IMR-90 (cell line): ENCODE data around the gene THOC6. TPM values are rescaled to one million over a fixed set of nuclear protein-coding genes. Genes with fewer than 3 reads are reported as not detected.
"Not testable (repeated sequence)": the region's sequence is repeated elsewhere in the genome, so short reads cannot be mapped to it uniquely, and the experiment has no call there.

Experiments used
- ATAC-seq: fragments of 200-7000 bp; cut with Tn5 transposase; 2 replicates; pipeline ENCODE4 v1.9.1; 2020; ENCODE audit warnings: low read depth, mild to moderate bottlenecking, moderate library complexity
- BruUV-seq: library from RNA; stranded (reverse); fragments of 400-500 nt; replicated peaks from 2 replicates; lab custom pipeline; 2021; lab: Mats Ljungman, UMichigan
- CTCF ChIA-PET: fragments of 300-600 bp; formaldehyde crosslinking; extraction: SDS; loops from one replicate; lab custom pipeline; 2021; ENCODE audit warnings: antibody characterized with exemption; lab: Yijun Ruan, JAX
- POLR2A ChIA-PET: fragments of 300-600 bp; sonication (Branson Sonifier 250); formaldehyde crosslinking; loops from one replicate; lab custom pipeline; 2022; ENCODE audit warnings: antibody characterized with exemption; ENCODE audit not compliant: unreplicated experiment; lab: Charles Lee
- DNase-seq: peaks from one replicate; pipeline ENCODE4 v3.0.0; 2013
- H2AFZ ChIP-seq: replicated peaks from 2 replicates; pipeline ENCODE3; 2013; ENCODE audit warnings: low read length, mild to moderate bottlenecking; ENCODE audit not compliant: poor library complexity
- H2AK5ac ChIP-seq: 2 replicates; pipeline ENCODE4 v1.6.1; 2013; ENCODE audit warnings: low read depth, low read length, inconsistent platforms
- H2AK9ac ChIP-seq: replicated peaks from 2 replicates; pipeline ENCODE3; 2013; ENCODE audit warnings: mild to moderate bottlenecking, low read depth, low read length, moderate library complexity; ENCODE audit not compliant: poor library complexity
- H2BK120ac ChIP-seq: 2 replicates; pipeline ENCODE4 v1.6.1; 2013; ENCODE audit warnings: low read depth, low read length, inconsistent platforms
- H2BK15ac ChIP-seq: 3 replicates; pipeline ENCODE4 v1.6.1; 2013; ENCODE audit warnings: low read depth, low read length, inconsistent platforms
- H2BK20ac ChIP-seq: 2 replicates; pipeline ENCODE4 v1.6.1; 2013; ENCODE audit warnings: low read depth, mild to moderate bottlenecking, inconsistent platforms, low read length, moderate library complexity
- H2BK5ac ChIP-seq: 2 replicates; pipeline ENCODE4 v1.6.1; 2013; ENCODE audit warnings: mild to moderate bottlenecking, low read depth, low read length, inconsistent platforms; ENCODE audit not compliant: poor library complexity, severe bottlenecking
- H3K14ac ChIP-seq: replicated peaks from 2 replicates; pipeline ENCODE4 v1.6.1; 2013; ENCODE audit warnings: low read depth, low read length, inconsistent platforms
- H3K18ac ChIP-seq: 2 replicates; pipeline ENCODE4 v1.6.1; 2013; ENCODE audit warnings: low read depth, low read length, control low read depth
- H3K23ac ChIP-seq: 2 replicates; pipeline ENCODE4 v1.6.1; 2013; ENCODE audit warnings: low read depth, low read length, inconsistent platforms
- H3K27ac ChIP-seq: 2 replicates; pipeline ENCODE4 v1.5.1; 2013; ENCODE audit warnings: mild to moderate bottlenecking, control low read depth, low read length; ENCODE audit not compliant: insufficient read depth
- H3K27me3 ChIP-seq: 2 replicates; pipeline ENCODE4 v1.6.1; 2013; ENCODE audit warnings: low read length; ENCODE audit not compliant: control insufficient read depth, insufficient read depth
- H3K36me3 ChIP-seq: 2 replicates; pipeline ENCODE4 v1.6.1; 2013; ENCODE audit warnings: low read length, mixed read lengths; ENCODE audit not compliant: control insufficient read depth, insufficient read depth
- H3K4ac ChIP-seq: 2 replicates; pipeline ENCODE4 v1.6.1; 2013; ENCODE audit warnings: low read depth, low read length, inconsistent platforms
- H3K4me1 ChIP-seq: 2 replicates; pipeline ENCODE4 v1.6.1; 2013; ENCODE audit warnings: low read length, mixed read lengths; ENCODE audit not compliant: control insufficient read depth, insufficient read depth
- H3K4me2 ChIP-seq: 2 replicates; pipeline ENCODE4 v1.6.1; 2013; ENCODE audit warnings: low read depth, mild to moderate bottlenecking, control low read depth, low read length, moderate library complexity
- H3K4me3 ChIP-seq: 2 replicates; pipeline ENCODE4 v1.5.1; 2013; ENCODE audit warnings: low read depth, mild to moderate bottlenecking, control low read depth, low read length, moderate library complexity; ENCODE audit not compliant: insufficient read depth
- H3K56ac ChIP-seq: 2 replicates; pipeline ENCODE4 v1.6.1; 2013; ENCODE audit warnings: low read length, inconsistent platforms; ENCODE audit not compliant: insufficient read depth; ENCODE audit errors: extremely low read depth
- H3K79me1 ChIP-seq, 2 experiments: 2 replicates each; pipeline ENCODE4 v1.6.1; 2013; ENCODE audit warnings: low read length in 2 of 2, inconsistent platforms in 1 of 2, low read depth in 1 of 2
- H3K9ac ChIP-seq: 2 replicates; pipeline ENCODE4 v1.6.1; 2013; ENCODE audit warnings: low read depth, low read length, control low read depth
- H3K9me1 ChIP-seq: 2 replicates; pipeline ENCODE4 v1.6.1; 2013; ENCODE audit warnings: low read length, inconsistent platforms; ENCODE audit not compliant: insufficient read depth
- H3K9me3 ChIP-seq: 2 replicates; pipeline ENCODE4 v1.6.1; 2013; ENCODE audit warnings: low read length; ENCODE audit not compliant: control insufficient read depth, insufficient read depth
- H4K20me1 ChIP-seq: 2 replicates; pipeline ENCODE4 v1.6.1; 2013; ENCODE audit warnings: low read length, inconsistent platforms; ENCODE audit not compliant: insufficient read depth
- H4K5ac ChIP-seq: 2 replicates; pipeline ENCODE4 v1.6.1; 2013; ENCODE audit warnings: mild to moderate bottlenecking, low read depth, low read length, control low read depth
- H4K8ac ChIP-seq, 2 experiments: 2 replicates each; pipeline ENCODE4 v1.6.1; 2013; ENCODE audit warnings: low read depth in 2 of 2, low read length in 2 of 2, control low read depth in 1 of 2, inconsistent platforms in 1 of 2
- H4K91ac ChIP-seq: 2 replicates; pipeline ENCODE4 v1.6.1; 2013; ENCODE audit warnings: low read depth, low read length, inconsistent platforms; ENCODE audit not compliant: insufficient read depth
- MAZ ChIP-seq: IDR thresholded peaks from 2 replicates; pipeline ENCODE4 v1.6.1; 2012; ENCODE audit warnings: low read depth, mild to moderate bottlenecking, low read length, improper control_type of control experiment, moderate library complexity, borderline replicate concordance
- WGBS, 2 experiments: methylation state at CpG; one replicate each; pipeline versions ENCODE4 v1.1.5 to v1.1.7; 2013; ENCODE audit warnings: missing lambda C conversion rate in 2 of 2; ENCODE audit not compliant: insufficient read length in 1 of 2; ENCODE audit errors: extremely low coverage in 2 of 2; 5-methylcytosine and 5-hydroxymethylcytosine counted together
- dilution Hi-C: fragments of 300-500 bp; cut with HindIII; formaldehyde crosslinking; loops from one replicate; pipeline ENCODE4 v1.14.3; 2018; ENCODE audit warnings: low sequenced_read_pairs; ENCODE audit not compliant: unreplicated experiment
- in situ Hi-C: fragments of 300-500 bp; cut with MboI; formaldehyde crosslinking; loops from 3 replicates; pipeline ENCODE4 v1.14.3; 2019; ENCODE audit warnings: low sequenced_read_pairs, inconsistent platforms, mixed read lengths
- intact Hi-C: fragments of 100-400 bp; cut with micrococcal nuclease; formaldehyde crosslinking; loops from 2 replicates; pipeline ENCODE4 v1.10.0; 2022
- polyA plus RNA-seq, 3 experiments: library from polyadenylated mRNA; depleted of rRNA; stranded (reverse); fragments of >200 nt; gene quantifications; 2 replicates each; pipeline ENCODE4 v1.2.3, GENCODE V29; 2012; ENCODE audit warnings: low replicate concordance in 1 of 3
- total RNA-seq: library from RNA; depleted of rRNA; stranded (reverse); fragments of >200 nt; gene quantifications from 2 replicates; pipeline ENCODE4 v1.2.3, GENCODE V29; 2012

The THOC6 gene
- total and polyA plus RNA-seq, 2 of the 4 experiments (the other 2 are of a cell fraction), result 16.8 to 23.1 TPM

GRCh38 chr16:3051494-3051893 is 27.7 kb downstream of the THOC6 start:
- ChIA-PET CTCF (no interaction called here), POLR2A (no interaction called here)
- H4K91ac ChIP-seq, result no peak overlapping the region
- H2BK15ac ChIP-seq, result no peak overlapping the region
- H2AK5ac ChIP-seq, result no peak overlapping the region
- H3K4me2 ChIP-seq, result no peak overlapping the region
- no peak overlapping the region for H2BK20ac ChIP-seq
- intact Hi-C loops (no loop called here), dilution Hi-C loops (no loop called here), in situ Hi-C loops (no loop called here)
- H3K23ac ChIP-seq, result no peak overlapping the region
- H3K79me1 ChIP-seq, result no peaks in the 10 kb centered on the region
- H3K9me1 ChIP-seq, result peaks cover 3% of the 10 kb centered on the region; the same call in 1 of the 2 replicates
- no peak overlapping the region for H3K56ac ChIP-seq
- 59% methylated on average over 2 of the region's 9 CpGs; no CpG with 5 or more reads in 1 of the 2 experiments for WGBS, 2 experiments
- H2BK120ac ChIP-seq, result no peak overlapping the region
- H2BK5ac ChIP-seq, result no peak overlapping the region
- no peaks in the 10 kb centered on the region for H3K36me3 ChIP-seq
- no TSS peak for BruUV-seq
- DNase-seq (no peak), ATAC-seq (no peak)
- H3K18ac ChIP-seq, result no peak overlapping the region
- no peak overlapping the region for H3K4ac ChIP-seq
- H4K20me1 ChIP-seq, result no peaks in the 10 kb centered on the region
- H4K5ac ChIP-seq, result no peak overlapping the region
- H3K9ac ChIP-seq, result no peak overlapping the region
- H2AFZ ChIP-seq, result no peak overlapping the region
- H3K4me3 ChIP-seq, result no peak overlapping the region
- H3K4me1 ChIP-seq, result no peaks in the 10 kb centered on the region; the same call in 1 of the 2 replicates
- peaks cover 39% of the 10 kb centered on the region for H3K27me3 ChIP-seq
- TF ChIP-seq MAZ, result no peak
- no peak overlapping the region for H3K14ac ChIP-seq
- no peaks in the 10 kb centered on the region for H3K9me3 ChIP-seq
- no peak overlapping the region for H3K27ac ChIP-seq
- H2AK9ac ChIP-seq, result no peak overlapping the region
- no peak overlapping the region for H4K8ac ChIP-seq

- in situ Hi-C loops, H3K79me1 ChIP-seq, H4K91ac ChIP-seq, H4K5ac ChIP-seq, H3K4me2 ChIP-seq, dilution Hi-C loops, H3K9me3 ChIP-seq, H3K23ac ChIP-seq, BruUV-seq, H2BK15ac ChIP-seq, H3K14ac ChIP-seq, H2BK120ac ChIP-seq, DNase-seq, H3K36me3 ChIP-seq, H3K4me3 ChIP-seq, H3K9ac ChIP-seq, H2AFZ ChIP-seq, CTCF ChIA-PET, H3K56ac ChIP-seq, ATAC-seq, H3K18ac ChIP-seq, H2AK9ac ChIP-seq, intact Hi-C loops, H4K8ac ChIP-seq, H3K4ac ChIP-seq, H3K9me1 ChIP-seq, POLR2A ChIA-PET, H2BK20ac ChIP-seq, H3K4me1 ChIP-seq, H3K27ac ChIP-seq, H4K20me1 ChIP-seq, H2BK5ac ChIP-seq, H2AK5ac ChIP-seq: not testable (repeated sequence)
- peaks cover 26% of the 10 kb centered on the region for H3K27me3 ChIP-seq
- no CpG with 5 or more reads among the region's 12 CpGs for WGBS, 2 experiments
Observed at GRCh38 chr16:3052571-3053329, 28.9 kb downstream of the THOC6 start.
